Measurements from ENCODE around the gene ITGAE.
"Not testable (repeated sequence)": the region's sequence is repeated elsewhere in the genome, so short reads cannot be mapped to it uniquely, and the experiment has no call there.

ITGAE gene

GRCh38 chr17:3805581-3805980, 4.6 kb upstream of the ITGAE start:
- TF ChIP-seq ZNF274 (IDR thresholded peaks at IDR 0.05; ENCODE audit: low read depth, low read length) = no peak

GRCh38 chr17:3804503-3804931, 3.5 kb upstream of the ITGAE start:
- no peak for TF ChIP-seq ZNF274 (IDR thresholded peaks at IDR 0.05; ENCODE audit: low read depth, low read length)
- no peak overlapping the region for H3K4me3 ChIP-seq (ENCODE audit: low read length)

More at GRCh38 chr17:3805581-3805980, 4.6 kb upstream of the ITGAE start:
- H3K4me3 ChIP-seq (ENCODE audit: low read length) = no peak overlapping the region

GRCh38 chr17:3803308-3803640, 2.3 kb upstream of the ITGAE start:
- TF ChIP-seq ZNF274 (IDR thresholded peaks at IDR 0.05; ENCODE audit: low read depth, low read length) = no peak
- no peak overlapping the region for H3K4me3 ChIP-seq (ENCODE audit: low read length)

- no peak overlapping the region for H3K4me3 ChIP-seq (ENCODE audit: low read length)
- no peak for TF ChIP-seq ZNF274 (IDR thresholded peaks at IDR 0.05; ENCODE audit: low read depth, low read length)
Measured at GRCh38 chr17:3802461-3803307, 1.7 kb upstream of the ITGAE start.

GRCh38 chr17:3801792-3802191, 804 bp upstream of the ITGAE start:
- no peak overlapping the region for H3K4me3 ChIP-seq (ENCODE audit: low read length)
- no peak for TF ChIP-seq ZNF274 (IDR thresholded peaks at IDR 0.05; ENCODE audit: low read depth, low read length)

GRCh38 chr17:3801347-3801746, 359 bp upstream of the ITGAE start:
- no peak for TF ChIP-seq ZNF274 (IDR thresholded peaks at IDR 0.05; ENCODE audit: low read depth, low read length)

GRCh38 chr17:3799181-3799945, 1.6 kb downstream of the ITGAE start:
- no peak for TF ChIP-seq ZNF274 (IDR thresholded peaks at IDR 0.05; ENCODE audit: low read depth, low read length)
- H3K4me3 ChIP-seq (ENCODE audit: low read length) = no peak overlapping the region

More at GRCh38 chr17:3801347-3801746, 359 bp upstream of the ITGAE start:
- H3K4me3 ChIP-seq (ENCODE audit: low read length) = no peak overlapping the region

GRCh38 chr17:3798273-3799180, 2.5 kb downstream of the ITGAE start:
- no peak for TF ChIP-seq ZNF274 (IDR thresholded peaks at IDR 0.05; ENCODE audit: low read depth, low read length)
- no peak overlapping the region for H3K4me3 ChIP-seq (ENCODE audit: low read length)

GRCh38 chr17:3796822-3797170, 4.2 kb downstream of the ITGAE start:
- H3K4me3 ChIP-seq (ENCODE audit: low read length) = no peak overlapping the region
- TF ChIP-seq ZNF274 (IDR thresholded peaks at IDR 0.05; ENCODE audit: low read depth, low read length) = no peak

- H3K4me3 ChIP-seq (ENCODE audit: low read length) = no peak overlapping the region
- TF ChIP-seq ZNF274 (IDR thresholded peaks at IDR 0.05; ENCODE audit: low read depth, low read length) = no peak
Measured at GRCh38 chr17:3796110-3796821, 4.7 kb downstream of the ITGAE start.

GRCh38 chr17:3795390-3796102, 5.4 kb downstream of the ITGAE start:
- no peak for TF ChIP-seq ZNF274 (IDR thresholded peaks at IDR 0.05; ENCODE audit: low read depth, low read length)
- no peak overlapping the region for H3K4me3 ChIP-seq (ENCODE audit: low read length)

GRCh38 chr17:3794557-3795389, 6.2 kb downstream of the ITGAE start:
- no peak for TF ChIP-seq ZNF274 (IDR thresholded peaks at IDR 0.05; ENCODE audit: low read depth, low read length)
- H3K4me3 ChIP-seq (ENCODE audit: low read length) = no peak overlapping the region

- H3K4me3 ChIP-seq (ENCODE audit: low read length) = not testable (repeated sequence)
Measured at GRCh38 chr17:3794152-3794551, 6.8 kb downstream of the ITGAE start.

- H3K4me3 ChIP-seq (ENCODE audit: low read length) = not testable (repeated sequence)
Measured at GRCh38 chr17:3793258-3793657, 7.7 kb downstream of the ITGAE start.

All from GM08714 (cell line).